Measurements from ENCODE around the gene PCMT1.
"Not testable (repeated sequence)": the region's sequence is repeated elsewhere in the genome, so short reads cannot be mapped to it uniquely, and the experiment has no call there.

Gene PCMT1

GRCh38 chr6:149831308-149831820, 81.8 kb downstream of the PCMT1 start:
- H3K36me3 ChIP-seq (ENCODE audit: control insufficient read depth, insufficient read depth, low read length), result no peaks in the 10 kb centered on the region
- H3K27me3 ChIP-seq (ENCODE audit: control insufficient read depth, insufficient read depth, low read length), result no peaks in the 10 kb centered on the region
- no peak overlapping the region for H3K4me3 ChIP-seq (ENCODE audit: low read length)
- no peaks in the 10 kb centered on the region for H3K9me3 ChIP-seq (ENCODE audit: control insufficient read depth, low read length)
- H3K4me1 ChIP-seq (ENCODE audit: control insufficient read depth, insufficient read depth, low read length), result no peaks in the 10 kb centered on the region
- no peak overlapping the region for H3K9ac ChIP-seq (ENCODE audit: low read length)

GRCh38 chr6:149833651-149834050, 84.1 kb downstream of the PCMT1 start:
- no peak overlapping the region for H3K4me3 ChIP-seq (ENCODE audit: low read length)
- H3K4me1 ChIP-seq (ENCODE audit: control insufficient read depth, insufficient read depth, low read length), result no peaks in the 10 kb centered on the region
- no peaks in the 10 kb centered on the region for H3K36me3 ChIP-seq (ENCODE audit: control insufficient read depth, insufficient read depth, low read length)
- no peak overlapping the region for H3K9ac ChIP-seq (ENCODE audit: low read length)
- no peaks in the 10 kb centered on the region for H3K9me3 ChIP-seq (ENCODE audit: control insufficient read depth, low read length)
- H3K27me3 ChIP-seq (ENCODE audit: control insufficient read depth, insufficient read depth, low read length), result no peaks in the 10 kb centered on the region

GRCh38 chr6:149834513-149835481, 85.3 kb downstream of the PCMT1 start:
- H3K9ac ChIP-seq (ENCODE audit: low read length), result no peak overlapping the region
- no peaks in the 10 kb centered on the region for H3K27me3 ChIP-seq (ENCODE audit: control insufficient read depth, insufficient read depth, low read length)
- no peaks in the 10 kb centered on the region for H3K9me3 ChIP-seq (ENCODE audit: control insufficient read depth, low read length)
- no peaks in the 10 kb centered on the region for H3K36me3 ChIP-seq (ENCODE audit: control insufficient read depth, insufficient read depth, low read length)
- H3K4me1 ChIP-seq (ENCODE audit: control insufficient read depth, insufficient read depth, low read length), result no peaks in the 10 kb centered on the region
- no peak overlapping the region for H3K4me3 ChIP-seq (ENCODE audit: low read length)

GRCh38 chr6:149840345-149841075, 91.0 kb downstream of the PCMT1 start:
- Histone ChIP-seq H3K27me3 (ENCODE audit: control insufficient read depth, insufficient read depth, low read length) (no peaks in the 10 kb centered on the region), H3K36me3 (ENCODE audit: control insufficient read depth, insufficient read depth, low read length) (no peaks in the 10 kb centered on the region)

GRCh38 chr6:149842331-149842730, 92.8 kb downstream of the PCMT1 start:
- Histone ChIP-seq H3K9me3 (ENCODE audit: control insufficient read depth, low read length) (no peaks in the 10 kb centered on the region), H3K4me1 (ENCODE audit: control insufficient read depth, insufficient read depth, low read length) (peaks cover 24% of the 10 kb centered on the region), H3K9ac (ENCODE audit: low read length) (no peak overlapping the region), H3K27me3 (ENCODE audit: control insufficient read depth, insufficient read depth, low read length) (no peaks in the 10 kb centered on the region), H3K4me3 (ENCODE audit: low read length) (no peak overlapping the region), H3K36me3 (ENCODE audit: control insufficient read depth, insufficient read depth, low read length) (no peaks in the 10 kb centered on the region)

More at GRCh38 chr6:149840345-149841075, 91.0 kb downstream of the PCMT1 start:
- H3K9ac ChIP-seq (ENCODE audit: low read length), result no peak overlapping the region
- H3K4me1 ChIP-seq (ENCODE audit: control insufficient read depth, insufficient read depth, low read length), result peaks cover 9% of the 10 kb centered on the region
- H3K4me3 ChIP-seq (ENCODE audit: low read length), result no peak overlapping the region
- H3K9me3 ChIP-seq (ENCODE audit: control insufficient read depth, low read length), result no peaks in the 10 kb centered on the region

GRCh38 chr6:149843051-149843633, 93.6 kb downstream of the PCMT1 start:
- H3K9ac ChIP-seq (ENCODE audit: low read length), result no peak overlapping the region
- H3K36me3 ChIP-seq (ENCODE audit: control insufficient read depth, insufficient read depth, low read length), result no peaks in the 10 kb centered on the region
- no peaks in the 10 kb centered on the region for H3K27me3 ChIP-seq (ENCODE audit: control insufficient read depth, insufficient read depth, low read length)
- no peaks in the 10 kb centered on the region for H3K9me3 ChIP-seq (ENCODE audit: control insufficient read depth, low read length)
- no peak overlapping the region for H3K4me3 ChIP-seq (ENCODE audit: low read length)
- H3K4me1 ChIP-seq (ENCODE audit: control insufficient read depth, insufficient read depth, low read length), result peaks cover 32% of the 10 kb centered on the region

GRCh38 chr6:149844036-149844435, 94.5 kb downstream of the PCMT1 start:
- not testable (repeated sequence) for H3K9ac ChIP-seq (ENCODE audit: low read length); H3K4me3 ChIP-seq (ENCODE audit: low read length); H3K36me3 ChIP-seq (ENCODE audit: control insufficient read depth, insufficient read depth, low read length); H3K27me3 ChIP-seq (ENCODE audit: control insufficient read depth, insufficient read depth, low read length); H3K9me3 ChIP-seq (ENCODE audit: control insufficient read depth, low read length)
- H3K4me1 ChIP-seq (ENCODE audit: control insufficient read depth, insufficient read depth, low read length), result peaks cover 33% of the 10 kb centered on the region

GRCh38 chr6:149844480-149844879, 94.9 kb downstream of the PCMT1 start:
- Histone ChIP-seq H3K36me3 (ENCODE audit: control insufficient read depth, insufficient read depth, low read length) (no peaks in the 10 kb centered on the region), H3K4me1 (ENCODE audit: control insufficient read depth, insufficient read depth, low read length) (peaks cover 33% of the 10 kb centered on the region), H3K4me3 (ENCODE audit: low read length) (no peak overlapping the region), H3K9me3 (ENCODE audit: control insufficient read depth, low read length) (no peaks in the 10 kb centered on the region), H3K9ac (ENCODE audit: low read length) (no peak overlapping the region), H3K27me3 (ENCODE audit: control insufficient read depth, insufficient read depth, low read length) (no peaks in the 10 kb centered on the region)

GRCh38 chr6:149845549-149845948, 96.0 kb downstream of the PCMT1 start:
- no peaks in the 10 kb centered on the region for H3K27me3 ChIP-seq (ENCODE audit: control insufficient read depth, insufficient read depth, low read length)
- H3K9me3 ChIP-seq (ENCODE audit: control insufficient read depth, low read length), result no peaks in the 10 kb centered on the region
- H3K4me3 ChIP-seq (ENCODE audit: low read length), result no peak overlapping the region
- H3K9ac ChIP-seq (ENCODE audit: low read length), result no peak overlapping the region
- H3K36me3 ChIP-seq (ENCODE audit: control insufficient read depth, insufficient read depth, low read length), result no peaks in the 10 kb centered on the region
- H3K4me1 ChIP-seq (ENCODE audit: control insufficient read depth, insufficient read depth, low read length), result peaks cover 29% of the 10 kb centered on the region

GRCh38 chr6:149846321-149846720, 96.8 kb downstream of the PCMT1 start:
- H3K9me3 ChIP-seq (ENCODE audit: control insufficient read depth, low read length), result no peaks in the 10 kb centered on the region
- H3K4me3 ChIP-seq (ENCODE audit: low read length), result no peak overlapping the region
- H3K4me1 ChIP-seq (ENCODE audit: control insufficient read depth, insufficient read depth, low read length), result peaks cover 24% of the 10 kb centered on the region
- H3K27me3 ChIP-seq (ENCODE audit: control insufficient read depth, insufficient read depth, low read length), result no peaks in the 10 kb centered on the region
- no peaks in the 10 kb centered on the region for H3K36me3 ChIP-seq (ENCODE audit: control insufficient read depth, insufficient read depth, low read length)
- no peak overlapping the region for H3K9ac ChIP-seq (ENCODE audit: low read length)

- H3K27me3 ChIP-seq (ENCODE audit: control insufficient read depth, insufficient read depth, low read length), result no peaks in the 10 kb centered on the region
- H3K4me1 ChIP-seq (ENCODE audit: control insufficient read depth, insufficient read depth, low read length), result peaks cover 31% of the 10 kb centered on the region
- no peaks in the 10 kb centered on the region for H3K36me3 ChIP-seq (ENCODE audit: control insufficient read depth, insufficient read depth, low read length)
- no peak overlapping the region for H3K4me3 ChIP-seq (ENCODE audit: low read length)
- no peak overlapping the region for H3K9ac ChIP-seq (ENCODE audit: low read length)
- no peaks in the 10 kb centered on the region for H3K9me3 ChIP-seq (ENCODE audit: control insufficient read depth, low read length)
Measured at GRCh38 chr6:149847939-149848267, 98.4 kb downstream of the PCMT1 start.

- not testable (repeated sequence) for H3K9me3 ChIP-seq (ENCODE audit: control insufficient read depth, low read length); H3K9ac ChIP-seq (ENCODE audit: low read length); H3K27me3 ChIP-seq (ENCODE audit: control insufficient read depth, insufficient read depth, low read length); H3K36me3 ChIP-seq (ENCODE audit: control insufficient read depth, insufficient read depth, low read length); H3K4me3 ChIP-seq (ENCODE audit: low read length)
- H3K4me1 ChIP-seq (ENCODE audit: control insufficient read depth, insufficient read depth, low read length), result peaks cover 31% of the 10 kb centered on the region
Measured at GRCh38 chr6:149848343-149848742, 98.8 kb downstream of the PCMT1 start.

Data from mucosa of stomach (tissue), 1 donor.